Measurements from ENCODE around the gene MFSD6L.

GRCh38 chr17:8793649-8794048 lies 5.5 kb downstream of the MFSD6L start:
- no peak for TF ChIP-seq POLR2A (IDR thresholded peaks at IDR 0.05; ENCODE audit: low read length)
- TF ChIP-seq GATA1 (IDR thresholded peaks at IDR 0.05; ENCODE audit: low read depth, low read length): no peak
